NCI-H526 treated with DMSO at 0.1 percent for 48 hours (cell line): ENCODE data around the gene PCDHGC4.

Experiments
- DNase-seq: peaks from one replicate; lab custom pipeline; 2025; lab: John Stamatoyannopoulos, UW

The PCDHGC4 gene

DNA sequence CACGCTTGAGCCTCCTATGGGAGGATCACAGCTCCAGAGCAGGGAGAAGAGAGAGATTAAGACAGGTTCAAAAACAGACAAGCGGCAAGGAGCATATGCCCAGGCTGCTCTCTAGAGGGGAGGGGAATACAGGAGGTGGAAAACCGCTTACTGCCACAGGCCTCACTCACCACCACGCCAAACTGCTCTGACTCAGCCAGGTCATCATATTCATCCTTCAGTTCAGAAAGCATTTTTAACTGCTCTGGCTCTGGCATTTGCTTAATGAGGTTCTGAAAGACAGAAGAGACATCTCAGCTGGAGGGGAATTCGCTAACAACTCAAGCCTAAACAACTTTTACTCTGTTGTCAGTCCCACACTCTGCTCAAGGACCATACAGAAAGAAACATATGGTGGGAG is 44.2 kb downstream of the PCDHGC4 start:
- DNase-seq = no peak

DNA sequence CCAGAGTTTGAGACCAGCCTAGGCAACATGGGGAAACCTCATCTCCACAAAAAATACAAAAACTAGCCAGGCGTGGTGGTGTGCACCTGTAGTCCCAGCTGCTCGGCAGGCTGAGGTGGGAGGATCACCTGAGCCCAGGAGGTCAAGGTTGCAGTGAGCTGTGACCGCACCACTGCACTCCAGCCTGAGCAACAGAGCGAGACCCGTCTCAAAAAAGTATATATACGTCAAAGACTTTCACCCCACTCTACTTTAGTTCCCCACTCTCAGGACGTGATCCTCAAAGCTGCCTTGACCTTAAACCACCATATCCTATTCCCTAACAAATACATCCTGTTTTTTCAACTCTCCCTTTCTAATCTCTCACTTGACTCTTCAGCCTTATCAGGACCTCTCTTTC is 45.0 kb downstream of the PCDHGC4 start:
- no peak for DNase-seq

DNA sequence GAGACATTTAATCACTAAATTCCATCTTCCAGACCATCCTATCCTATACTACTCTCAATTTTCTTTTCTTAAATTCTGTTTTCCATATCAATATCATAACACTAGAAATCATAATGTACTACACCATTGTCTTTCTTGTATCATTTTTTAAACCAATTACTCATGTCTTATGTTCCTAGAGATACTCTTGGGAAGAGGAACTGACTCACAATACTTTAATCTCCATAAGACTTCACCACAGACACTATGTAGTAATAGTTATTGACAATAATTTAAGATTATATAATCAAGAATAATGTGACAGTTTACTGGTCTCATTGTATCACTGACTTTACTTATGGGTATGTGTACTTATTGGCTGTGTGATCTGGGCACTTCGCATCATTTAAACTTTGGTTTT is 47.9 kb downstream of the PCDHGC4 start:
- no peak for DNase-seq

DNA sequence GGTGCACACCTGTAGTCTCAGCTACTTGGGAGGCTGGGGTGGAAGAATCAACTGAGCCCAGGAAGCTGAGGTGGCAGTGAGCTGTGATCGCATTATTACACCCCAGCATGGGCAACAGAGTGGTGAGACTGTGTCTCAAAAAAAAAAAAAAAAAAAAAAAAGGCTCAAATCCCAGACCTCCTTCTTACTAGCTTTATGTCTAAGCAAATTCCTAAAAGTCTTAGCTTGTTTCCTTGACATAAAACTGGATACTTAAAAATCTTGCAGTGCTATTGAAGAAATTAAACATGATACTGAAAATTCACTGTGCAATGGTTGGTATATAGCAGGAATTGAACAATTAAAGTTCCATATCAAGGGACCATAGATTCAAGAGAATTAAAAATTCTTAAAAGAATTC is 49.1 kb downstream of the PCDHGC4 start:
- no peak for DNase-seq

- DNase-seq = no peak
Observed at GRCh38 chr5:141534492-141535213, 49.8 kb downstream of the PCDHGC4 start.
